ENCODE results near the gene CDC6.

DNA sequence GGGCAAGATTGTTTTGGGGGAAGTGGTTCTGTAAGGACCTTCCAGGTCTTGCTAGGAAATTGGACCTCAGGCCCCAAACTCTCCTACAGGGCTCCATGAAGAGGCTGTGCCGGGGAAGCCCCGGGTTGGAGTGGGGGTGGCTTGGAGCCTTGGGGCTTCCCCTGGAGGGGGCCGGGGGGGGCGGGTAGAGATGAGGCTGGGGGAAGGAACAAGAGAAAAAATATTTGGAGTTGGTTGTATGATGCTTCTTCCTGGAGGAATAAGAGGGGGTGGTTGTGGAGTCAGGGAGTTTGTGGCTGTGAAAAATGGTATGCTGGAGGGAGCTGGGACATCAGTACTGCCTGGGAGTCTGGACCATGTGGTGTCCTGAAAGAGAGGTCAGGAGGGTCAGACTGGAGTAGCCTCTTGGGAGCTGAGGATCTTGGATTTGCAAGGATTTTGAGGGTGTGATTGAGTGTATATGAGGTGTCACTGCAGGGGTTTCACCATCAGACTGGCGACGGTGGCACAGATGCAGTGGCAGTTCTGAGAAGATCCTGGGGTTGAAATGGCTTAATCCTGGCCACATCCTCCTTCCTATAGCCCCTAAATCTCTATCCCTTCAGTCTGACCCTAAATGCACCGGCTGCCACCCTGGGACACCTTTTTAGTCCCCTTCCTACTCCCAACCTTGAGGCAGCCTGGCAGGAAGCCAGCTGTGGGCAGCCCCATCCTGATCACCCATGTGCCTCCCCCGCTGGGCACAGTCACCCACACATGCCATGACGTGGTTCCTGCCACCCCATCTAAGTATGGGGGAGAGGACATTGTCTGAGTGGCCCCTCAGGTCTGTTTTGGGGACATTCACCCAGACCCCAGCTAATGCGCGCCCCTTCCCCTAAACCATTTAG, 32.2 kb downstream of the CDC6 start:
- TF ChIP-seq, protein P1, sequence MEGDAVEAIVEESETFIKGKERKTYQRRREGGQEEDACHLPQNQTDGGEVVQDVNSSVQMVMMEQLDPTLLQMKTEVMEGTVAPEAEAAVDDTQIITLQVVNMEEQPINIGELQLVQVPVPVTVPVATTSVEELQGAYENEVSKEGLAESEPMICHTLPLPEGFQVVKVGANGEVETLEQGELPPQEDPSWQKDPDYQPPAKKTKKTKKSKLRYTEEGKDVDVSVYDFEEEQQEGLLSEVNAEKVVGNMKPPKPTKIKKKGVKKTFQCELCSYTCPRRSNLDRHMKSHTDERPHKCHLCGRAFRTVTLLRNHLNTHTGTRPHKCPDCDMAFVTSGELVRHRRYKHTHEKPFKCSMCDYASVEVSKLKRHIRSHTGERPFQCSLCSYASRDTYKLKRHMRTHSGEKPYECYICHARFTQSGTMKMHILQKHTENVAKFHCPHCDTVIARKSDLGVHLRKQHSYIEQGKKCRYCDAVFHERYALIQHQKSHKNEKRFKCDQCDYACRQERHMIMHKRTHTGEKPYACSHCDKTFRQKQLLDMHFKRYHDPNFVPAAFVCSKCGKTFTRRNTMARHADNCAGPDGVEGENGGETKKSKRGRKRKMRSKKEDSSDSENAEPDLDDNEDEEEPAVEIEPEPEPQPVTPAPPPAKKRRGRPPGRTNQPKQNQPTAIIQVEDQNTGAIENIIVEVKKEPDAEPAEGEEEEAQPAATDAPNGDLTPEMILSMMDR (conservative IDR thresholded peaks at IDR 0.05), result no peak
- TF ChIP-seq EZH2 (IDR thresholded peaks at IDR 0.05; ENCODE audit: low read depth), result no peak
